Astrocyte (in vitro differentiated cells and primary cell): Measurements from ENCODE around the gene DMXL1.

Source experiments
- CTCF ChIP-seq: IDR thresholded peaks from 2 replicates; pipeline ENCODE4 v1.5.1; 2011; ENCODE audit warnings: low read depth, mild to moderate bottlenecking, inconsistent platforms, low read length, moderate library complexity; ENCODE audit not compliant: insufficient read depth
- EZH2 ChIP-seq: IDR thresholded peaks from 2 replicates; pipeline ENCODE4 v1.6.1; 2012; ENCODE audit warnings: mild to moderate bottlenecking, low read length, inconsistent platforms; ENCODE audit not compliant: insufficient read depth

- no peak for TF ChIP-seq EZH2
- no peak for TF ChIP-seq CTCF
Measured at GRCh38 chr5:119048246-119048645, 22.6 kb upstream of the DMXL1 start.
